ENCODE measurements around the gene CEP83. TPM values are rescaled to one million over a fixed set of nuclear protein-coding genes. Genes with fewer than 3 reads are reported as not detected.

The CEP83 gene
- total and polyA plus RNA-seq, 2 donors (not counting 1 experiment from before 2014, with no cell fraction given), result 4.0 to 24.8 TPM

DNA sequence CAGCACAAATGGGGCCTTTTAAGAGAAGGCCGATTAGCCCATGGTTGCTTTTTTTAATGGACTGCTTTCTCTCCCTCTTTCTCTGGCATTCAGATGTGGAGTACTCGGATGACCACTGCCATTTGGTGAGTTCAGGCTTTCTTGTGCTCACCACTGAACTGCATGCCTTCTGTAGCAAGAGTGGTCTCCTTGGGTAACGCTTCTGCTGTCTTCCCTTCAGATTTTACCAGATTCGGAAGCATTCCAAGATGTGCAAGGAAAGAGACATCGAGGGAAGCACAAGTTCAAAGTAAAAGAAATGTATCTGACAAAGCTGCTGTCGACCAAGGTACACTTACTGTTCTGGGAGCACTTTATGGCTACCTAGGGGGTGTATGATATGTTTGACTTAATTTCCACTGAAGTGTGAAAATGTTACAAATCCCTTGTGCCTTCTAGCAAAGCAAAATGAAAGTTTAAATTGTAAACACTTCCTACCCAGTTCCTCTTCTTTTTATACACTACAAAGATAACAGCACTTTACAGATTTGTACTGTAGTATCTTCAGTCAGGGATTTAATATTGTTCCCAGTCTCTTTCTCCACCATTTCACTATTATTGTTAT, 162.5 kb downstream of the CEP83 start:
- Mint-ChIP-seq H3K27ac (peak overlapping the region; percentile 89), H3K4me3 (peak overlapping the region; percentile 78)
- POLR2A ChIA-PET, result interaction anchor here (0.5 to 0.7 kb wide), 2 partner anchors 90 to 116 kb away, joined by 3 read pairs; no protein-coding TSS in a partner anchor

DNA sequence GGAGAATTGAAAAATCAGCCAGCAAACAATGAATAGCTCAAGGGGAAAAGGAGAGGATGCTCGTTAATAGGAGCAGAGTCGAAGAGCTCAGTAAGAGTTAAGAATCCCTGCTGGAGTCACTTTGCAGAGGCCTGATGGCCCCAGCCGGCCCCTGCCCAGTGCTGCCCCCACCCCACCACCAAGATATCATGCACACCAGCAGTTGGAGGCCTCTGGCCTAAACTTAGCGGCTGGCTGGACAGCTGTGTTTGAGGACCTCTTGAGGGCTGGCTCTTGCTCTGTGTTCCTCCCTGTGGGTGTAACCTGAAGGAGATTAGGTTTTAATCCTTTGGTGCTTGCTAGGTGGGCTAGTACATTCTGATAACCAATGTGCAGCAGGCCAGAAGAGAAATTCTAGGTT, 169.3 kb downstream of the CEP83 start:
- CTCF ChIA-PET, result no interaction called here
- no peaks in the 10 kb centered on the region for H3K9me3 Mint-ChIP-seq (ENCODE audit: insufficient read depth)

More for the DNA sequence above, 162.5 kb downstream of the CEP83 start:
- peaks cover 19% of the 10 kb centered on the region for H3K79me2 ChIP-seq (ENCODE audit: control insufficient read depth, insufficient read depth, low read length)
- H4K20me1 ChIP-seq (ENCODE audit: control insufficient read depth, insufficient read depth, low read length, poor library complexity, severe bottlenecking), result no peaks in the 10 kb centered on the region
- H3K4me3 ChIP-seq (ENCODE audit: control extremely low read depth in 1 of 5, extremely low read depth in 1 of 5, insufficient read depth in 1 of 5, low read depth in 2 of 5, low read length in 4 of 5), result peak overlapping the region in 1 of 5 experiments; percentile 38
- TF ChIP-seq EZH2 (IDR thresholded peaks at IDR 0.05; ENCODE audit: borderline replicate concordance, insufficient read depth, low read depth, low read length, poor library complexity, severe bottlenecking), result no peak
- TF ChIP-seq, protein P1, sequence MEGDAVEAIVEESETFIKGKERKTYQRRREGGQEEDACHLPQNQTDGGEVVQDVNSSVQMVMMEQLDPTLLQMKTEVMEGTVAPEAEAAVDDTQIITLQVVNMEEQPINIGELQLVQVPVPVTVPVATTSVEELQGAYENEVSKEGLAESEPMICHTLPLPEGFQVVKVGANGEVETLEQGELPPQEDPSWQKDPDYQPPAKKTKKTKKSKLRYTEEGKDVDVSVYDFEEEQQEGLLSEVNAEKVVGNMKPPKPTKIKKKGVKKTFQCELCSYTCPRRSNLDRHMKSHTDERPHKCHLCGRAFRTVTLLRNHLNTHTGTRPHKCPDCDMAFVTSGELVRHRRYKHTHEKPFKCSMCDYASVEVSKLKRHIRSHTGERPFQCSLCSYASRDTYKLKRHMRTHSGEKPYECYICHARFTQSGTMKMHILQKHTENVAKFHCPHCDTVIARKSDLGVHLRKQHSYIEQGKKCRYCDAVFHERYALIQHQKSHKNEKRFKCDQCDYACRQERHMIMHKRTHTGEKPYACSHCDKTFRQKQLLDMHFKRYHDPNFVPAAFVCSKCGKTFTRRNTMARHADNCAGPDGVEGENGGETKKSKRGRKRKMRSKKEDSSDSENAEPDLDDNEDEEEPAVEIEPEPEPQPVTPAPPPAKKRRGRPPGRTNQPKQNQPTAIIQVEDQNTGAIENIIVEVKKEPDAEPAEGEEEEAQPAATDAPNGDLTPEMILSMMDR (IDR thresholded peaks at IDR 0.05), result no peak
- H3K4me1 ChIP-seq (ENCODE audit: control insufficient read depth in 2 of 2, insufficient read depth in 2 of 2, low read length in 2 of 2), result peaks cover 37 to 43% of the 10 kb centered on the region in 2 donors
- no peaks in the 10 kb centered on the region for H3K27me3 Mint-ChIP-seq
- DNase-seq (peak; percentile 61), ATAC-seq (ENCODE audit: low read depth) (peak; percentile 95)
- peak overlapping the region; percentile 64 for H3K4me2 ChIP-seq (replicated peaks; ENCODE audit: low read depth, low read length, poor library complexity, severe bottlenecking)
- WGBS (ENCODE audit: insufficient coverage), result 44% methylated on average over 4 of the region's 6 CpGs
- CTCF ChIA-PET, result interaction anchor here (0.6 kb wide), 1 partner anchor 913 kb away, joined by 4 read pairs; no protein-coding TSS in a partner anchor
- intact Hi-C loops (cut with micrococcal nuclease), result loop anchor here (1.0 to 10.0 kb wide), 3 partner anchors 21 to 92 kb away; no protein-coding TSS in a partner anchor
- peak overlapping the region; percentile 25 for H2AFZ ChIP-seq (ENCODE audit: insufficient read depth, low read depth, low read length, poor library complexity, severe bottlenecking)
- H3K4me1 Mint-ChIP-seq, result peaks cover 59% of the 10 kb centered on the region
- H3K9me3 Mint-ChIP-seq (ENCODE audit: insufficient read depth), result no peaks in the 10 kb centered on the region
- H3K9ac ChIP-seq (ENCODE audit: low read length), result peak overlapping the region; percentile 28
- peak overlapping the region; percentile 81 to 89 for H3K27ac ChIP-seq (ENCODE audit: low read length in 2 of 2)
- no peaks in the 10 kb centered on the region for H3K9me3 ChIP-seq (ENCODE audit: control extremely low read depth in 1 of 3, control insufficient read depth in 2 of 3, insufficient read depth in 1 of 3, low read length in 2 of 3)
- H3K27me3 ChIP-seq (replicated peaks in 1 of 4; ENCODE audit: control extremely low read depth in 1 of 4, control insufficient read depth in 3 of 4, insufficient read depth in 4 of 4, low read length in 3 of 4), result no peaks in the 10 kb centered on the region
- H3K36me3 ChIP-seq (replicated peaks in 1 of 2; ENCODE audit: control extremely low read depth in 1 of 2, control insufficient read depth in 1 of 2, extremely low read depth in 1 of 2, insufficient read depth in 2 of 2, low read length in 1 of 2), result peaks cover 6 to 59% of the 10 kb centered on the region in 2 experiments

More for the DNA sequence above, 169.3 kb downstream of the CEP83 start:
- no peak overlapping the region for H3K4me3 ChIP-seq (ENCODE audit: control extremely low read depth in 1 of 5, extremely low read depth in 1 of 5, insufficient read depth in 1 of 5, low read depth in 2 of 5, low read length in 4 of 5)
- Mint-ChIP-seq H3K27ac (peak overlapping the region; percentile 68), H3K27me3 (no peaks in the 10 kb centered on the region), H3K4me3 (no peak overlapping the region), H3K4me1 (peaks cover 17% of the 10 kb centered on the region)
- intact Hi-C loops (cut with micrococcal nuclease), result loop anchor here (10.0 kb wide), 1 partner anchor 86 kb away; no protein-coding TSS in a partner anchor
- H3K27ac ChIP-seq (ENCODE audit: low read length in 2 of 2), result no peak overlapping the region
- POLR2A ChIA-PET, result no interaction called here
- no peaks in the 10 kb centered on the region for H3K9me3 ChIP-seq (ENCODE audit: control extremely low read depth in 1 of 3, control insufficient read depth in 2 of 3, insufficient read depth in 1 of 3, low read length in 2 of 3)
- no peak for TF ChIP-seq EZH2 (IDR thresholded peaks at IDR 0.05; ENCODE audit: borderline replicate concordance, insufficient read depth, low read depth, low read length, poor library complexity, severe bottlenecking)
- TF ChIP-seq, protein P1 (IDR thresholded peaks at IDR 0.05), result no peak
- ATAC-seq (ENCODE audit: low read depth) (no peak), DNase-seq (no peak)
- no peak overlapping the region for H3K9ac ChIP-seq (ENCODE audit: low read length)
- 100% methylated on average over 1 of the region's 4 CpGs for WGBS (ENCODE audit: insufficient coverage)
- H3K79me2 ChIP-seq (ENCODE audit: control insufficient read depth, insufficient read depth, low read length), result peaks cover 8% of the 10 kb centered on the region
- H2AFZ ChIP-seq (ENCODE audit: insufficient read depth, low read depth, low read length, poor library complexity, severe bottlenecking), result no peak overlapping the region
- peaks cover 1 to 42% of the 10 kb centered on the region in 2 experiments for H3K36me3 ChIP-seq (replicated peaks in 1 of 2; ENCODE audit: control extremely low read depth in 1 of 2, control insufficient read depth in 1 of 2, extremely low read depth in 1 of 2, insufficient read depth in 2 of 2, low read length in 1 of 2)
- no peaks in the 10 kb centered on the region for H3K27me3 ChIP-seq (replicated peaks in 1 of 4; ENCODE audit: control extremely low read depth in 1 of 4, control insufficient read depth in 3 of 4, insufficient read depth in 4 of 4, low read length in 3 of 4)
- no peaks in the 10 kb centered on the region for H4K20me1 ChIP-seq (ENCODE audit: control insufficient read depth, insufficient read depth, low read length, poor library complexity, severe bottlenecking)
- peaks cover 9 to 14% of the 10 kb centered on the region in 2 donors for H3K4me1 ChIP-seq (ENCODE audit: control insufficient read depth in 2 of 2, insufficient read depth in 2 of 2, low read length in 2 of 2)
- H3K4me2 ChIP-seq (replicated peaks; ENCODE audit: low read depth, low read length, poor library complexity, severe bottlenecking), result no peak overlapping the region
